Lower leg skin (tissue), 4 donors: ENCODE data around the gene LTB4R. TPM values are rescaled to one million over a fixed set of nuclear protein-coding genes. Genes with fewer than 3 reads are reported as not detected.

Experiments
- DNase-seq, 2 donors: peaks; one replicate each; pipeline ENCODE4 v3.0.0-alpha.2; 2019; ENCODE audit warnings: low spot score in 2 of 2
- H3K4me3 ChIP-seq: fragments of 200-600 bp; sonication (generic); 2 replicates; pipeline ENCODE4 v1.5.1; 2017; ENCODE audit warnings: mild to moderate bottlenecking, low read depth; ENCODE audit not compliant: poor library complexity, severe bottlenecking
- POLR2A ChIP-seq, 2 donors: fragments of 450-650 bp; IDR thresholded peaks; one replicate each; pipeline ENCODE4 v1.6.1; 2016 to 2017; ENCODE audit warnings: antibody characterized with exemption in 2 of 2, mild to moderate bottlenecking in 1 of 2, moderate library complexity in 1 of 2
- WGBS, 2 donors: methylation state at CpG; one replicate each; pipeline ENCODE4 v1.1.5; 2018; 5-methylcytosine and 5-hydroxymethylcytosine counted together
- intact Hi-C: fragments of 100-400 bp; cut with DNase I; formaldehyde crosslinking; loops from one replicate; pipeline ENCODE4 v1.15.0; 2023; ENCODE audit warnings: low total_unique reads
- total RNA-seq, 4 donors: library from RNA; depleted of rRNA; stranded (reverse); fragments of >200 nt; gene quantifications; one replicate each; pipeline ENCODE4 v1.1.0, GENCODE V29; 2016
- TF ChIP-seq, protein P1 (sequence below), 3 donors: fragments of 450-650 bp; IDR thresholded peaks; one replicate each; pipeline ENCODE4 v1.5.1; 2016; ENCODE audit warnings: antibody characterized with exemption in 3 of 3, mild to moderate bottlenecking in 3 of 3, moderate library complexity in 2 of 3

The LTB4R gene
- total RNA-seq, 4 donors from 2014 or later = 58.9 to 118 (median 70.9) TPM

DNA sequence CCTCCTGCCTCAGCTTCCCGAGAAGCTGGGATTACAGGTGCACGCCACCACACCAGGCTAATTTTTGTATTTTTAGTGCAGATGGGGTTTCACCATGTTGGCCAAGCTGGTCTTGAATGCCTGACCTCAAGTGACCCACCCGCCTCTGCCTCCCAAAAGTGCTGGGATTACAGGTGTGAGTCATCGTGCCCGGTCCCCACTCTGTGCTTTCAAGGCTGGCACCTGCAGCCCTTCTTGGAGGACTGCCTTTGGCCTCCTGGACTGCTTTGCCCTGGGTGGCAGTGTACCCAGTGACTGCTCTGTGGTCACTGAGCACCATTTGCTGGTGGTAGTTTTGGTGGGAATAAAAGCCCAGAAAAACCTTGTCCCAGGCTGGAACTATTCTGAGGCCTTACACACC, 24.3 kb upstream of the LTB4R start:
- TF ChIP-seq, protein P1, sequence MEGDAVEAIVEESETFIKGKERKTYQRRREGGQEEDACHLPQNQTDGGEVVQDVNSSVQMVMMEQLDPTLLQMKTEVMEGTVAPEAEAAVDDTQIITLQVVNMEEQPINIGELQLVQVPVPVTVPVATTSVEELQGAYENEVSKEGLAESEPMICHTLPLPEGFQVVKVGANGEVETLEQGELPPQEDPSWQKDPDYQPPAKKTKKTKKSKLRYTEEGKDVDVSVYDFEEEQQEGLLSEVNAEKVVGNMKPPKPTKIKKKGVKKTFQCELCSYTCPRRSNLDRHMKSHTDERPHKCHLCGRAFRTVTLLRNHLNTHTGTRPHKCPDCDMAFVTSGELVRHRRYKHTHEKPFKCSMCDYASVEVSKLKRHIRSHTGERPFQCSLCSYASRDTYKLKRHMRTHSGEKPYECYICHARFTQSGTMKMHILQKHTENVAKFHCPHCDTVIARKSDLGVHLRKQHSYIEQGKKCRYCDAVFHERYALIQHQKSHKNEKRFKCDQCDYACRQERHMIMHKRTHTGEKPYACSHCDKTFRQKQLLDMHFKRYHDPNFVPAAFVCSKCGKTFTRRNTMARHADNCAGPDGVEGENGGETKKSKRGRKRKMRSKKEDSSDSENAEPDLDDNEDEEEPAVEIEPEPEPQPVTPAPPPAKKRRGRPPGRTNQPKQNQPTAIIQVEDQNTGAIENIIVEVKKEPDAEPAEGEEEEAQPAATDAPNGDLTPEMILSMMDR (IDR thresholded peaks at IDR 0.05) = no peak
- no peak for TF ChIP-seq POLR2A (IDR thresholded peaks at IDR 0.05)
- DNase-seq = no peak
- intact Hi-C loops = no loop called here
- H3K4me3 ChIP-seq = no peak overlapping the region
- 98% methylated on average over 5 of the region's 5 CpGs for WGBS, 2 donors

DNA sequence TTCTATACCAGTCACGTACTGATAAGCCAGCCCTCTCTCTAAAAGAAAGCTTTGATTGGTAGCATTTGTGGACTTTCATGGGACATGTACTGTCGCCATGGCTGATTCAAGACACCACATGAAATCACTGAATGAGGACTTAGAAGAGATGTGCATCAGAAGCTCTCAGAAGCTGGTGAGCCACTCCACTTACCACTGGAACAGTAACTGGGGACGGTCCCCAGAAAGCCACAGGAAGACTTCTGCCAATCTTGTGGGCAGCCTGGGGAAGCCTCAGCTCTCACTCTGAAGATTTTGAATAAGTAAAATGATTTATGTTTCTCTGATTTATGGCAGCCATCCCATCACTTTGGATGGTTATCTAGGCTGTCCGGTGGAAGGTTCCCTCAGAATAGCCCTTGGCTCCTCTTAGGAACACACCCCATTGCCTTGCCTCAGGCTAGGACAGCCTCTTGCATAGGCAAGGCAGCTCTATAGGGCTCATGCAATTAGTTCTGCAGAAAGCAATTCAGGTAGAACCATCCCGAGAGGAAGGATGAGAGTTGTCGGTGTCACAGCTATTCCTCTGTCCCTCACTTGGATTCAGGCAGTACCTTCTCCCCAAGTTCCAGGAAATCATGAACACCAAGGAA, 21.5 kb upstream of the LTB4R start:
- 73 to 87% methylated on average over 6 of the region's 6 CpGs for whole genome bisulfite sequencing, 2 donors
- TF ChIP-seq, protein P1 (IDR thresholded peaks at IDR 0.05) = no peak
- no peak for TF ChIP-seq POLR2A (IDR thresholded peaks at IDR 0.05)
- intact Hi-C loops = no loop called here
- no peak for DNase-seq
- H3K4me3 ChIP-seq = no peak overlapping the region

DNA sequence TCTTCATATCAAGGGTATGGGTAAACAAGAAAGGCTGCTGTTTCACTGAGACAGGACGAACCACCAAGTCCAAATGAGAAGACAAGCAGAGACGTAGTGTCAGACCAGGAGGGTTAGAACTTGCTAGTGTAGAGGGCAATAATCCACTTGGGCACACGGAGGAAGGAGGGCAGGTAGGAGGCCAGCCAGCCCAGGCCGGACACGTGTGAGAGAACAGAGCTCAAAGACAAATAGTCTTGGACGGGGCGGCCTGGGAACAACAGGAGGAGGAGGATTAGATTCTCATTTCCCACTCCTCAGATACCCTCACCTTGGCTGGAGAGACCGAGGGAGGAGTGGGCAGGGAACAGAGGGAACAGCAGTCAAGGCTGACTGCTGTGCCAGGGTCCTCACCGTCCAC, 20.6 kb upstream of the LTB4R start:
- WGBS, 2 donors = 77 to 91% methylated on average over 9 of the region's 9 CpGs
- no peak for DNase-seq
- TF ChIP-seq POLR2A (IDR thresholded peaks at IDR 0.05) = no peak
- intact Hi-C loops = no loop called here
- no peak overlapping the region for H3K4me3 ChIP-seq

DNA sequence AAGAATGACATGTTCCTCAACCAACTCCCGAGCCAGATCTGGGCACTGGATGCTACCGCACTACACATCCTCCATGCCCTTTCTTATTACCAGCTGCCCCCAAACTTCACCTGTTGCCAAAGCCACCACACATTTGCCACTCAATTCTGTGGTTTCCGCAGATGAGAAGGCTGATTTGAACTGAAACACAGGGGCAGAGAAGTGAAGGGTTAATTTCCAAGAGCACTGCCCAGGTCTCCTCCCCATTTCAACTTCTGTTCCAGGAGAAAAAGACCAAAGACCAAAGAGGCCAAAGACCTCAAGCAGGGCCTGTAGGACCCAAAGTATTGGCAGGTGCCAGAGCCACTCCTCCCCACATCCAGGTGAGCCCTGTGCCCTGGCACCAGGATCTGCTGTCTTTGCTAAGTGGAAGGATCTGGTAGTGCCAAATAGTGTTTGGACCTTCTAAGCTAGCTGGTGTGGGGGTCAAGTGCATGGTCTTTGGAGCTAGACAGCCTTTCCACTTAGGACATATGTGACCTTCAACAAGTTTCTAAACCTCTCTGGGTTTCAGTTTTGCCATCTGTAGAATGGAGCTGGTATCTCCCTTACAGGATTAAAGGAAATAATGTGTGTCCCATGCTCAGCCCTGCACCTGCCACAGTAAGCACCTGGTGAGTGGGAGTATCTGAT, 19.7 kb upstream of the LTB4R start:
- WGBS, 2 donors = 84 to 93% methylated on average over 3 of the region's 3 CpGs
- intact Hi-C loops = no loop called here
- H3K4me3 ChIP-seq = no peak overlapping the region
- DNase-seq = no peak
- TF ChIP-seq POLR2A (IDR thresholded peaks at IDR 0.05) = no peak
- TF ChIP-seq, protein P1 (IDR thresholded peaks at IDR 0.05) = no peak

DNA sequence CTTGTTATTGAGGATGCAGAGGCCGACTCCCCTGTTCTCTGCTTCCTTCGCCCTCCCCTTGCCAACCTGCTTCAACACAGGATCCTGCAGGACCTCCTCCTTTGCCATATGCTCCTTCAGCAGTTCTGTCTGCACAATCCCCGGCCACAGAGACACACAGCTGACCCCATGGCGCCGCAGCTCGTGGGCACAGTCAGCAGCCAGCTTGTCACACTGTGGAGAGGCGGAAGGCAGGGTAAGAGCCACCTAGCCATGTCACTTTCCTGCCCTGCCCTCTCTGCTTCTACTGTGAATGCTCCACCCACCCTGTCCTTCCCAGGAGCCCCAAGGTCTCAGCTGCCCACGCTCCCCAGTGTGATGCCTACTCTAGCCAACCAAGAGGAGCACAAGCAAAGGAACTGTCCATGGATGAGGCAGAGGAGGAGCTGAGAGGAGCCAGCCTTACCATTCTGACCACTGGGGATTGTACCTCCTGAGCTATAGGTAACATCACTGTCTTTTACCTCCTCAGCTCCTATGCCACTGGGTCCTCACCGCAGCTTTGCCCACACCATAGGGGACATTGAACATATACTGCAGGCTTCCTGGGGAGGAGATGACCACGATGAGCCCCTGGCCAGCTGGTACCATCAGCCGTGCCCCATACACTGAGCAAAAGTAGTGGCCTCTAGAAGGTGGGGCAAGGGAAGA, 19.0 kb upstream of the LTB4R start:
- 91 to 93% methylated on average over 11 of the region's 11 CpGs for WGBS, 2 donors
- TF ChIP-seq, protein P1 (IDR thresholded peaks at IDR 0.05) = no peak
- no peak for TF ChIP-seq POLR2A (IDR thresholded peaks at IDR 0.05)
- no peak for DNase-seq
- intact Hi-C loops = no loop called here
- H3K4me3 ChIP-seq = no peak overlapping the region

DNA sequence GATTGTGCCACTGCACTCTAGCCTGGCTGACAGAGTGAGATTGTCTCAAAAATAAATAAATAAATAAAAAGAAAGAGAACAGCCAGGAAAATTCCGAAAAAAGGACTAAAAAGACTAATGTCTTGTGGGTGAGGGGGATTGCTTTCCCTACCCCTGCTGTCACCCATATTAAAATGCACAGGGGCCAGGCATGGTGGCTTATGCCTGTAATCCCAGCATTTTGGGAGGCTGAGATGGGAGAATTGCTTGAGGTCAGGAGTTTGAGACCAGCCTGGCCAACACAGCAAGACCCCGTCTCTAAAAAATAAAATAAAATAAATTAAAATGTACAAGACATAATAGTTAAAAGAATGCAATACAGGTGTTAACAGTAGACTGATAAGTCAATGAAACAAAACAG, 17.8 kb upstream of the LTB4R start:
- WGBS, 2 donors = 92 to 94% methylated on average over 2 of the region's 2 CpGs
- DNase-seq = no peak
- TF ChIP-seq POLR2A (IDR thresholded peaks at IDR 0.05) = no peak
- TF ChIP-seq, protein P1 (IDR thresholded peaks at IDR 0.05) = no peak
- no peak overlapping the region for H3K4me3 ChIP-seq
- intact Hi-C loops = no loop called here
